Calu3 (cell line): ENCODE data around the gene ASTN2. TPM values are rescaled to one million over a fixed set of nuclear protein-coding genes. Genes with fewer than 3 reads are reported as not detected.

Source experiments
- BruUV-seq: library from RNA; stranded (reverse); fragments of 400-500 nt; replicated peaks from 2 replicates; lab custom pipeline; 2021; lab: Mats Ljungman, UMichigan
- CTCF ChIA-PET: fragments of 300-600 bp; sonication (Branson Sonifier 250); formaldehyde crosslinking; loops from one replicate; lab custom pipeline; 2022; ENCODE audit warnings: antibody characterized with exemption; lab: Charles Lee
- DNase-seq: peaks from one replicate; pipeline ENCODE4 v3.0.0; 2022
- H3K27ac Mint-ChIP-seq: one replicate; pipeline ENCODE4 v1.8.0; 2022; ENCODE audit warnings: mixed read lengths; ENCODE audit not compliant: unreplicated experiment
- H3K27me3 Mint-ChIP-seq: one replicate; pipeline ENCODE4 v1.8.0; 2022; ENCODE audit warnings: mixed read lengths; ENCODE audit not compliant: unreplicated experiment
- H3K36me3 Mint-ChIP-seq: one replicate; pipeline ENCODE4 v1.8.0; 2022; ENCODE audit warnings: mild to moderate bottlenecking, moderate library complexity, mixed read lengths; ENCODE audit not compliant: insufficient read depth, unreplicated experiment
- H3K4me1 Mint-ChIP-seq: one replicate; pipeline ENCODE4 v1.8.0; 2022; ENCODE audit warnings: mild to moderate bottlenecking, low read depth, mixed read lengths; ENCODE audit not compliant: unreplicated experiment
- H3K4me3 Mint-ChIP-seq: one replicate; pipeline ENCODE4 v1.8.0; 2022; ENCODE audit warnings: mild to moderate bottlenecking, low read depth, moderate library complexity, mixed read lengths; ENCODE audit not compliant: unreplicated experiment
- H3K9me3 Mint-ChIP-seq: one replicate; pipeline ENCODE4 v1.8.0; 2022; ENCODE audit warnings: low read depth, mixed read lengths; ENCODE audit not compliant: unreplicated experiment
- intact Hi-C: fragments of 100-400 bp; cut with micrococcal nuclease; formaldehyde crosslinking; loops from one replicate; pipeline ENCODE4 v1.10.0; 2022; ENCODE audit not compliant: unreplicated experiment
- total RNA-seq: library from RNA; stranded (reverse); gene quantifications from 2 replicates; pipeline ENCODE4 v1.2.3, GENCODE V29; 2022
- TF ChIP-seq, protein P1 (sequence below): fragments of 200-600 bp; IDR thresholded peaks from one replicate; pipeline ENCODE4 v1.8.0; 2022; ENCODE audit warnings: antibody characterized with exemption; ENCODE audit not compliant: unreplicated experiment

ASTN2 gene
- total RNA-seq, 1 experiment from 2014 or later: 1.7 TPM

DNA sequence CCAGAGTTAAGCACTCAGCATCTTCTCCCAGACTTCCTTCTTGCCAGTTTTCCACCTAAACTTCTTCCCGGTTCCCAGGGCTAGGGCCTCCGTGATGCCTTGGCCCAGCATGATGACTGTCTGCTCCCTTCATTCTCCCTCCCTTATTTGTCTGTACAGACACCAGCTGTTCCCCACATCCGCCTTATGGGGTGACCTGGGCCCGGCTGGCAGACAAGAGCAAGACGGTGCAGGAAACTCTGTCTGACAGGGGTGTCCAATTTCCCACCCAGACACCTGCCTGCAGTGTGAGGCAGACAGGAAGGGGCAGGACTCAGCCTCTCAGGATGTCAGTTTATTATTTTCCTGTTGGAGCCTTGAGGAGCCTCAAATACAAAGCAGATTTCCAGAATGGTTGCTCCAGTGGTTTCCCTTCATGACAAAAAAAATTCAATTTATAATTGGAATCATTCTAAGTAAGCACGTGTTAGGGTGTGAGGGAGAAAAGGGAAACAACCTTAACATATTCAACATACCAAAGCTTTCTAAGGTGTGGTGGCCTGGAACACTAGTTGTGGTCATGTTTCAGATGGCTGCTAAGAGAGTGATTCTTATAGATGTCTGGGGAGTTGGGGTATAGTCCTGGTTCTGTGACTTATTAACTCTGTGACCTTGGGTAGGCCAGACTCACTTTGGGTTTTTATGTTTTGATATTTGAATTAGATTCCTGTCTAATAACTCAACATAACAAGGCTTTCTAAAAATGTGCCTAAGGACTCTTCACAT, 1026.7 kb downstream of the ASTN2 start:
- CTCF ChIA-PET: no interaction called here
- DNase-seq: no peak
- intact Hi-C loops: no loop called here
- H3K4me1 Mint-ChIP-seq: no peaks in the 10 kb centered on the region
- no peaks in the 10 kb centered on the region for H3K36me3 Mint-ChIP-seq
- H3K27ac Mint-ChIP-seq: no peak overlapping the region
- no peaks in the 10 kb centered on the region for H3K27me3 Mint-ChIP-seq
- BruUV-seq: no TSS peak
- TF ChIP-seq, protein P1, sequence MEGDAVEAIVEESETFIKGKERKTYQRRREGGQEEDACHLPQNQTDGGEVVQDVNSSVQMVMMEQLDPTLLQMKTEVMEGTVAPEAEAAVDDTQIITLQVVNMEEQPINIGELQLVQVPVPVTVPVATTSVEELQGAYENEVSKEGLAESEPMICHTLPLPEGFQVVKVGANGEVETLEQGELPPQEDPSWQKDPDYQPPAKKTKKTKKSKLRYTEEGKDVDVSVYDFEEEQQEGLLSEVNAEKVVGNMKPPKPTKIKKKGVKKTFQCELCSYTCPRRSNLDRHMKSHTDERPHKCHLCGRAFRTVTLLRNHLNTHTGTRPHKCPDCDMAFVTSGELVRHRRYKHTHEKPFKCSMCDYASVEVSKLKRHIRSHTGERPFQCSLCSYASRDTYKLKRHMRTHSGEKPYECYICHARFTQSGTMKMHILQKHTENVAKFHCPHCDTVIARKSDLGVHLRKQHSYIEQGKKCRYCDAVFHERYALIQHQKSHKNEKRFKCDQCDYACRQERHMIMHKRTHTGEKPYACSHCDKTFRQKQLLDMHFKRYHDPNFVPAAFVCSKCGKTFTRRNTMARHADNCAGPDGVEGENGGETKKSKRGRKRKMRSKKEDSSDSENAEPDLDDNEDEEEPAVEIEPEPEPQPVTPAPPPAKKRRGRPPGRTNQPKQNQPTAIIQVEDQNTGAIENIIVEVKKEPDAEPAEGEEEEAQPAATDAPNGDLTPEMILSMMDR: no peak
- peaks cover 2% of the 10 kb centered on the region for H3K9me3 Mint-ChIP-seq
- H3K4me3 Mint-ChIP-seq: no peak overlapping the region

DNA sequence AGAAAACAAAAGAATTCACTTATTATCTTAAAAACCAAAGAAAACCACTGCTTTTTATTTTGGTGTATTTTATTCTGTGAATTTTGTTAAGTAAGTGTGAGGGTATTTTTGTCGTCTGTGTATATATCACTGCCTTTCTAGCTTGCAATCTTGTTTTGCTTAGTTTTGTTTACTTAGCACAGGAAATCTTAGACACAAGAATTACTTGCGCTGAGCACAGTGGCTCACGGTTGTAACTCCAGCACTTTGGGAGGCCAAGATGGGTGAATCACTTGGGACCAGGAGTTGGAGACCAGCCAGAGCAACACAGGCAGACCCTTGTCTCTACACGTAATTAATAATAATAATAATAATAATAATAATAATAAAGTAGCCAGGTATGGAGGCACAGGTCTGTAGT, 1030.9 kb downstream of the ASTN2 start:
- Mint-ChIP-seq H3K4me1 (no peaks in the 10 kb centered on the region), H3K4me3 (no peak overlapping the region), H3K36me3 (peaks cover 5% of the 10 kb centered on the region), H3K27me3 (no peaks in the 10 kb centered on the region), H3K9me3 (peaks cover 2% of the 10 kb centered on the region), H3K27ac (no peak overlapping the region)
- BruUV-seq: no TSS peak
- CTCF ChIA-PET: no interaction called here
- intact Hi-C loops: no loop called here
- TF ChIP-seq, protein P1: no peak
- no peak for DNase-seq

DNA sequence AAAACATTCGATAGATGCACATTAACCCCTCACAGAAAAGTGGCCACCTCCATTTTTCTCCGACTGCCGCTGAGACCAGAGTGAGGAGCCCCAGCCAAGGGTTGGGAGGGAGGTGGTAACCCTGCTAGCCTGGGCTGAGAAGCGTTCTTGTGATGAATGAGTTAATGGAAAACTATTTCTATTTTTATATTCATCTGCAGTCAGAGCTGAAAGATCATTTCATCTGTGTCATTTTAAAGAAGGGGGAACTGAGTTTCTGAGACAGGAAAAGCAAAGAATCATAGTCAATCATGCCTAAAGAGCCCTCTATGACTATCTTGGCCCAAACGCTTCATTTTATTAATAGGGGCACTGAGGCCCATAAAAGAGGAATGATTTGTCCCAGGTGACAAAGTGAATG, 1031.7 kb downstream of the ASTN2 start:
- peaks cover 2% of the 10 kb centered on the region for H3K9me3 Mint-ChIP-seq
- H3K4me1 Mint-ChIP-seq: no peaks in the 10 kb centered on the region
- CTCF ChIA-PET: no interaction called here
- no peak overlapping the region for H3K4me3 Mint-ChIP-seq
- no peak for DNase-seq
- no TSS peak for BruUV-seq
- H3K27ac Mint-ChIP-seq: no peak overlapping the region
- TF ChIP-seq, protein P1: no peak
- H3K27me3 Mint-ChIP-seq: no peaks in the 10 kb centered on the region
- intact Hi-C loops: no loop called here
- H3K36me3 Mint-ChIP-seq: peaks cover 5% of the 10 kb centered on the region

DNA sequence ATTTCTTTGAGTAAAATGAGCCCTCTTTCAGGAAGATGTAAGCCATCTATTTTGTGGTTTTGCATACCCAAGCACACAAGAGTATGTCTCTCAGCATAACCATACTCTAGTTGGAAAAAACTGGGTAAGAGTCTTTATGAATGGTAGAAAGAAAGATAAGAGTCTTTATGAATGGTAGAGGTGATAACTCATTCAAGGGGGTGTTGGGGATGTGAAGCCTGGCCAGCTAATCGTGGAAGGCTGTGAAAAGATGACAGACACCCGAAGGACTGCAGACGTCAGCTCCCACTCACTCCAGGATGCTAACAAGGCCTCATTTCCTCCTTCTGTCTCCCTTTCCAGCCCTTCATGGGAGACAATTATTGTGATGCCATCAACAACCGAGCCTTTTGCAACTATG, 1032.8 kb downstream of the ASTN2 start:
- peaks cover 5% of the 10 kb centered on the region for H3K36me3 Mint-ChIP-seq
- no peak overlapping the region for H3K4me3 Mint-ChIP-seq
- no peak overlapping the region for H3K27ac Mint-ChIP-seq
- no peak for DNase-seq
- CTCF ChIA-PET: no interaction called here
- no TSS peak for BruUV-seq
- no peaks in the 10 kb centered on the region for H3K27me3 Mint-ChIP-seq
- intact Hi-C loops: no loop called here
- no peaks in the 10 kb centered on the region for H3K4me1 Mint-ChIP-seq
- TF ChIP-seq, protein P1: no peak
- H3K9me3 Mint-ChIP-seq: peaks cover 2% of the 10 kb centered on the region
